HPDE6-E6E7 (cell line): Measurements from ENCODE around the gene OR8B3.

ENCODE experiments used
- DNase-seq: peaks from one replicate; pipeline ENCODE4 v3.0.0; 2011; ENCODE audit warnings: missing footprints; ENCODE audit errors: extremely low spot score

Gene OR8B3

GRCh38 chr11:124359566-124359965, 39.3 kb downstream of the OR8B3 start:
- DNase-seq = no peak

- DNase-seq = no peak
Observed at GRCh38 chr11:124346311-124346955, 52.4 kb downstream of the OR8B3 start.
